Pancreas (tissue), 10 donors: ENCODE data around the gene AHNAK. TPM values are rescaled to one million over a fixed set of nuclear protein-coding genes. Genes with fewer than 3 reads are reported as not detected.
A peak's percentile ranks its signal among the peaks of the same experiment; 100 is the strongest.

Experiments used
- ATAC-seq, 4 donors: fragments of 200-7000 bp; cut with Tn5 transposase; one replicate each; pipeline versions ENCODE4 v1.8.0 to v1.9.1; 2020; ENCODE audit warnings: mild to moderate bottlenecking in 4 of 4, moderate library complexity in 4 of 4
- DNase-seq, 6 donors: peaks; one replicate each; pipeline ENCODE4 v3.0.0-alpha.2; 2020
- FAIRE-seq: peaks from 2 replicates; lab custom pipeline; 2012; peaks lifted over from hg19 to GRCh38; lab: Jason Lieb, UNC
- H3K27ac ChIP-seq, 4 donors: fragments of 200-600 bp; sonication (generic); 1 replicate in 3 of 4; 2 replicates in 1 of 4; pipeline versions ENCODE4 v1.5.0 to v1.8.0; 2020
- H3K27me3 ChIP-seq, 4 donors: fragments of 200-600 bp; one replicate each; pipeline ENCODE4 v1.8.0; 2021
- H3K36me3 ChIP-seq, 3 donors: fragments of 200-600 bp; sonication (generic) in 1 of 3; one replicate each; pipeline versions ENCODE4 v1.5.0 to v1.8.0; 2020 to 2021
- H3K4me1 ChIP-seq, 3 donors: fragments of 200-600 bp; one replicate each; pipeline ENCODE4 v1.8.0; 2021
- H3K4me3 ChIP-seq, 4 donors: fragments of 200-600 bp; sonication (generic) in 2 of 4; one replicate each; pipeline versions ENCODE4 v1.5.0 to v1.8.0; 2020 to 2021
- H3K9me3 ChIP-seq, 4 donors: fragments of 200-600 bp; one replicate each; pipeline ENCODE4 v1.8.0; 2021
- CTCF ChIP-seq, 4 donors: fragments of 200-600 bp; sonication (generic) in 3 of 4; IDR thresholded peaks; one replicate each; pipeline versions ENCODE4 v1.5.0 to v1.8.0; 2021; ENCODE audit warnings: antibody characterized with exemption in 4 of 4
- WGBS, 2 donors: extraction: QIAGEN DNeasy Blood & Tissue Kit; methylation state at CpG; one replicate each; pipeline ENCODE4 v1.1.7; 2013; 5-methylcytosine and 5-hydroxymethylcytosine counted together
- intact Hi-C, 3 donors: fragments of 100-400 bp; cut with DNase I; formaldehyde crosslinking; loops; one replicate each; pipeline versions ENCODE4 v1.11.1 to v1.14.2; 2022
- microRNA-seq, 2 donors: library from miRNA; unstranded; fragments of <30 nt; microRNA quantifications; one replicate each; pipeline versions ENCODE4 to v1.1.0, GENCODE V29; 2019 to 2020
- polyA plus RNA-seq, 2 donors: library from polyadenylated mRNA; stranded (reverse); fragments of 200-250 nt; gene quantifications; one replicate each; pipeline ENCODE4 v1.2.3, GENCODE V29; 2013
- total RNA-seq, 6 donors: library from RNA; stranded (reverse); fragmentation: NEBNext Ultra II Directional in 4 of 6; extraction: Animal tissue kit (Norgen Biotek cat#: 25700) in 4 of 6; gene quantifications; one replicate each; pipeline versions ENCODE4 v1.2.1 to v1.2.4, GENCODE V29; 2021 to 2023
- donor health status: healthy with polysubstance abuse.
- donor health status: DM: no; HTN: no; CAD: no; lungs with moderate emphysema.
- donor health status: DM: no; HTN: no; CAD: no.
- donor health status: control.
- donor health status: control.
- donor health status: Bipolar disorder and iron deficiency.
- donor health status: DM: yes; HTN: yes; CAD: no.
- donor health status: DM: no; HTN: no; CAD: no.
- donor health status: DM: no; HTN: no; CAD: no.
- donor health status: DM: yes; HTN: yes; CAD: no.

Gene AHNAK
- total and polyA plus RNA-seq, 8 donors = 18.7 to 163 (median 66.8) TPM

GRCh38 chr11:62383822-62384221 is 162.8 kb downstream of the AHNAK start:
- no peaks in the 10 kb centered on the region for H3K36me3 ChIP-seq
- H3K27ac ChIP-seq = no peak overlapping the region
- no peak for FAIRE-seq
- no peak overlapping the region for H3K4me3 ChIP-seq
- intact Hi-C loops = no loop called here
- no peaks in the 10 kb centered on the region for H3K9me3 ChIP-seq
- H3K4me1 ChIP-seq = peaks cover 0 to 6% (median 3%) of the 10 kb centered on the region in 3 donors
- ATAC-seq = peak; percentile 11 to 40 (median 29)
- 40 to 42% methylated on average over 6 of the region's 6 CpGs for WGBS, 2 donors
- no peak for TF ChIP-seq CTCF (IDR thresholded peaks at IDR 0.05)
- DNase-seq = peak in 1 of 6 donors; percentile 35
- H3K27me3 ChIP-seq = no peaks in the 10 kb centered on the region

Small RNA genes within 50 kb of the gene (microRNA-seq; reads per million reads assigned to microRNA genes)
- 0 to 1.5 reads per million in 2 donors for gene MIR6747

Other genes starting within 250 kb of the AHNAK start
- not detected for gene SCGB1D4, start 247.7 kb downstream of the AHNAK start, total RNA-seq
- not detected for gene SCGB1D4, start 247.7 kb downstream of the AHNAK start, polyA plus RNA-seq
- 10 to 100 TPM in 5 of 6 donors, 1 to 10 TPM in 1; 8.7 to 26.5 (median 12.4) TPM for gene ASRGL1, start 209.4 kb downstream of the AHNAK start, total RNA-seq
- gene ASRGL1, start 209.4 kb downstream of the AHNAK start, polyA plus RNA-seq = 10 to 100 TPM in 1 of 2 donors, 1 to 10 TPM in 1; 8.1 to 15.8 TPM
- gene SCGB1A1, start 127.8 kb downstream of the AHNAK start, total RNA-seq = 1 to 10 TPM in 1 of 6 donors, not detected in 5; 4.3 TPM
- under 1 TPM in 1 of 2 donors, not detected in 1; 0.94 TPM for gene SCGB1A1, start 127.8 kb downstream of the AHNAK start, polyA plus RNA-seq
- gene EEF1G, start 27.1 kb upstream of the AHNAK start, total RNA-seq = 1,000 to 10,000 TPM in 4 of 6 donors, 100 to 1,000 TPM in 2; 723 to 1,171 (median 1,053) TPM
- gene EEF1G, start 27.1 kb upstream of the AHNAK start, polyA plus RNA-seq = 100 to 1,000 TPM; 630 to 745 TPM
- 10 to 100 TPM; 12.0 to 20.3 (median 14.6) TPM for gene TUT1, start 44.7 kb upstream of the AHNAK start, total RNA-seq
- 10 to 100 TPM; 24.6 to 33.4 TPM for gene TUT1, start 44.7 kb upstream of the AHNAK start, polyA plus RNA-seq
- 10 to 100 TPM; 14.7 to 35.6 (median 23.0) TPM for gene MTA2, start 55.1 kb upstream of the AHNAK start, total RNA-seq
- 10 to 100 TPM; 28.7 to 42.3 TPM for gene MTA2, start 55.1 kb upstream of the AHNAK start, polyA plus RNA-seq
- gene EML3, start 66.0 kb upstream of the AHNAK start, total RNA-seq = 10 to 100 TPM; 22.0 to 34.1 (median 23.4) TPM
- gene EML3, start 66.0 kb upstream of the AHNAK start, polyA plus RNA-seq = 10 to 100 TPM; 70.7 to 86.4 TPM
- 1 to 10 TPM in 4 of 6 donors, under 1 TPM in 2; 0.65 to 2.8 (median 1.6) TPM for gene ROM1, start 66.5 kb upstream of the AHNAK start, total RNA-seq
- gene ROM1, start 66.5 kb upstream of the AHNAK start, polyA plus RNA-seq = 1 to 10 TPM; 5.1 to 5.6 TPM
- gene B3GAT3, start 75.2 kb upstream of the AHNAK start, total RNA-seq = 10 to 100 TPM; 13.2 to 24.1 (median 17.1) TPM
- gene B3GAT3, start 75.2 kb upstream of the AHNAK start, polyA plus RNA-seq = 10 to 100 TPM; 45.7 to 50.8 TPM
- 100 to 1,000 TPM; 106 to 210 (median 152) TPM for gene GANAB, start 99.8 kb upstream of the AHNAK start, total RNA-seq
- 10 to 100 TPM; 88.1 to 93.1 TPM for gene GANAB, start 99.8 kb upstream of the AHNAK start, polyA plus RNA-seq
- gene INTS5, start 106.5 kb upstream of the AHNAK start, total RNA-seq = 10 to 100 TPM in 3 of 6 donors, 1 to 10 TPM in 3; 5.8 to 12.9 (median 9.5) TPM
- gene INTS5, start 106.5 kb upstream of the AHNAK start, polyA plus RNA-seq = 1 to 10 TPM; 4.5 to 4.6 TPM
- 10 to 100 TPM; 13.2 to 21.3 (median 16.9) TPM for gene C11orf98, start 118.4 kb upstream of the AHNAK start, total RNA-seq
- gene C11orf98, start 118.4 kb upstream of the AHNAK start, polyA plus RNA-seq = 10 to 100 TPM; 56.3 to 70.8 TPM
- 10 to 100 TPM in 1 of 6 donors, 1 to 10 TPM in 5; 4.0 to 11.0 (median 7.3) TPM for gene CSKMT, start 118.5 kb upstream of the AHNAK start, total RNA-seq
- 10 to 100 TPM; 19.6 to 25.4 TPM for gene CSKMT, start 118.5 kb upstream of the AHNAK start, polyA plus RNA-seq
- 1 to 10 TPM; 3.2 to 4.9 (median 3.6) TPM for gene UQCC3, start 124.9 kb upstream of the AHNAK start, total RNA-seq
- 10 to 100 TPM; 14.1 to 17.3 TPM for gene UQCC3, start 124.9 kb upstream of the AHNAK start, polyA plus RNA-seq
- gene LBHD1, start 125.5 kb upstream of the AHNAK start, total RNA-seq = 1 to 10 TPM; 1.4 to 4.0 (median 2.8) TPM
- 10 to 100 TPM in 1 of 2 donors, 1 to 10 TPM in 1; 7.1 to 21.7 TPM for gene LBHD1, start 125.5 kb upstream of the AHNAK start, polyA plus RNA-seq
- 10 to 100 TPM; 37.7 to 67.7 (median 51.9) TPM for gene UBXN1, start 132.3 kb upstream of the AHNAK start, total RNA-seq
- gene UBXN1, start 132.3 kb upstream of the AHNAK start, polyA plus RNA-seq = 100 to 1,000 TPM in 1 of 2 donors, 10 to 100 TPM in 1; 86.0 to 104 TPM
- gene LRRN4CL, start 142.7 kb upstream of the AHNAK start, total RNA-seq = 1 to 10 TPM in 2 of 6 donors, under 1 TPM in 4; 0.16 to 1.6 (median 0.53) TPM
- under 1 TPM; 0.23 to 0.76 TPM for gene LRRN4CL, start 142.7 kb upstream of the AHNAK start, polyA plus RNA-seq
- 10 to 100 TPM; 30.3 to 58.6 (median 47.9) TPM for gene BSCL2, start 160.6 kb upstream of the AHNAK start, total RNA-seq
- gene BSCL2, start 160.6 kb upstream of the AHNAK start, polyA plus RNA-seq = 100 to 1,000 TPM in 1 of 2 donors, 10 to 100 TPM in 1; 99.2 to 151 TPM
- under 1 TPM in 2 of 6 donors, not detected in 4; 0.19 to 0.37 TPM for gene GNG3, start 160.9 kb upstream of the AHNAK start, total RNA-seq
- gene GNG3, start 160.9 kb upstream of the AHNAK start, polyA plus RNA-seq = under 1 TPM in 1 of 2 donors, not detected in 1; 0.26 TPM
- gene HNRNPUL2, start 180.7 kb upstream of the AHNAK start, total RNA-seq = 10 to 100 TPM; 17.5 to 26.2 (median 18.0) TPM
- gene HNRNPUL2, start 180.7 kb upstream of the AHNAK start, polyA plus RNA-seq = 10 to 100 TPM; 19.1 to 25.9 TPM
- gene TTC9C, start 181.7 kb upstream of the AHNAK start, total RNA-seq = 10 to 100 TPM in 4 of 6 donors, 1 to 10 TPM in 2; 7.6 to 17.8 (median 10.5) TPM
- gene TTC9C, start 181.7 kb upstream of the AHNAK start, polyA plus RNA-seq = 10 to 100 TPM; 16.7 to 20.3 TPM
- gene ZBTB3, start 207.4 kb upstream of the AHNAK start, total RNA-seq = 1 to 10 TPM; 3.7 to 9.8 (median 5.4) TPM
- 1 to 10 TPM; 2.0 to 2.4 TPM for gene ZBTB3, start 207.4 kb upstream of the AHNAK start, polyA plus RNA-seq
- 10 to 100 TPM; 15.1 to 32.0 (median 22.6) TPM for gene POLR2G, start 214.8 kb upstream of the AHNAK start, total RNA-seq
- 10 to 100 TPM; 36.4 to 67.1 TPM for gene POLR2G, start 214.8 kb upstream of the AHNAK start, polyA plus RNA-seq
- 10 to 100 TPM in 4 of 6 donors, 1 to 10 TPM in 2; 9.3 to 18.6 (median 11.7) TPM for gene TAF6L, start 224.6 kb upstream of the AHNAK start, total RNA-seq
- 10 to 100 TPM; 37.2 to 53.5 TPM for gene TAF6L, start 224.6 kb upstream of the AHNAK start, polyA plus RNA-seq
- gene TMEM179B, start 240.6 kb upstream of the AHNAK start, total RNA-seq = 10 to 100 TPM; 14.8 to 26.2 (median 19.1) TPM
- gene TMEM179B, start 240.6 kb upstream of the AHNAK start, polyA plus RNA-seq = 10 to 100 TPM; 27.1 to 59.6 TPM
- gene TMEM223, start 245.2 kb upstream of the AHNAK start, total RNA-seq = 1 to 10 TPM; 5.0 to 9.1 (median 6.9) TPM
- gene TMEM223, start 245.2 kb upstream of the AHNAK start, polyA plus RNA-seq = 10 to 100 TPM; 16.3 to 16.6 TPM